GM21423 (cell line): Measurements from ENCODE around the gene PARP2.
"Not testable (repeated sequence)": the region's sequence is repeated elsewhere in the genome, so short reads cannot be mapped to it uniquely, and the experiment has no call there.

Experiments
- ATAC-seq: cut with Tn5 transposase; IDR thresholded peaks from one replicate; pipeline ENCODE4 v1.9.1; 2021; ENCODE audit warnings: mild to moderate bottlenecking, moderate library complexity; ENCODE audit not compliant: unreplicated experiment

Gene PARP2, protein sequence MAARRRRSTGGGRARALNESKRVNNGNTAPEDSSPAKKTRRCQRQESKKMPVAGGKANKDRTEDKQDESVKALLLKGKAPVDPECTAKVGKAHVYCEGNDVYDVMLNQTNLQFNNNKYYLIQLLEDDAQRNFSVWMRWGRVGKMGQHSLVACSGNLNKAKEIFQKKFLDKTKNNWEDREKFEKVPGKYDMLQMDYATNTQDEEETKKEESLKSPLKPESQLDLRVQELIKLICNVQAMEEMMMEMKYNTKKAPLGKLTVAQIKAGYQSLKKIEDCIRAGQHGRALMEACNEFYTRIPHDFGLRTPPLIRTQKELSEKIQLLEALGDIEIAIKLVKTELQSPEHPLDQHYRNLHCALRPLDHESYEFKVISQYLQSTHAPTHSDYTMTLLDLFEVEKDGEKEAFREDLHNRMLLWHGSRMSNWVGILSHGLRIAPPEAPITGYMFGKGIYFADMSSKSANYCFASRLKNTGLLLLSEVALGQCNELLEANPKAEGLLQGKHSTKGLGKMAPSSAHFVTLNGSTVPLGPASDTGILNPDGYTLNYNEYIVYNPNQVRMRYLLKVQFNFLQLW

DNA sequence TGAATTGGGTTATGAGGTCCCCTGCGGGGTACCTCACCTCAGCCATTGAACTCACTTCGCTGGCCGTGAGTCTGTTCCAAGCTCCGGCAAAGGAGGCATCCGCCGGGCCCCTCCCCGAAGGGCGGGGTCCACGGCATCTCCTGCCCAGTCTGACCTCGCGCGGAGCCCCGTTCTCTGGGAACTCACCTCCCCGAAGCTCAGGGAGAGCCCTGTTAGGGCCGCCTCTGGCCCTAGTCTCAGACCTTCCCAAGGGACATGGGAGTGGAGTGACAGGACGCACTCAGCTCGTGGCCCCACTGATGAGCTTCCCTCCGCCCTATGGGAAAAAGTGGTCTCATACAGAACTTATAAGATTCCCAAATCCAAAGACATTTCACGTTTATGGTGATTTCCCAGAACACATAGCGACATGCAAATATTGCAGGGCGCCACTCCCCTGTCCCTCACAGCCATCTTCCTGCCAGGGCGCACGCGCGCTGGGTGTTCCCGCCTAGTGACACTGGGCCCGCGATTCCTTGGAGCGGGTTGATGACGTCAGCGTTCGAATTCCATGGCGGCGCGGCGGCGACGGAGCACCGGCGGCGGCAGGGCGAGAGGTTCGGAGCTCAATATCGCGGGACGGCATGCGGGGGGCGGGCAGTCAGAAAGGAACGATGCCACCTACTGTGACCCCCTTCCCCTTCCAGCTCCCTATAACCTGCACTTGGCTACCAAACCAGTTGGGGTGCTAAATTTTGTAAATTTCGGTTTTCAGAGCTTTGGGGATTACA is at the start of gene PARP2:
PARP2 (plus strand) TSS at position 544 of the 770 bp plus-strand sequence; CDS start at position 551, 7 bp downstream.
- ATAC-seq, result peak; percentile 92

DNA sequence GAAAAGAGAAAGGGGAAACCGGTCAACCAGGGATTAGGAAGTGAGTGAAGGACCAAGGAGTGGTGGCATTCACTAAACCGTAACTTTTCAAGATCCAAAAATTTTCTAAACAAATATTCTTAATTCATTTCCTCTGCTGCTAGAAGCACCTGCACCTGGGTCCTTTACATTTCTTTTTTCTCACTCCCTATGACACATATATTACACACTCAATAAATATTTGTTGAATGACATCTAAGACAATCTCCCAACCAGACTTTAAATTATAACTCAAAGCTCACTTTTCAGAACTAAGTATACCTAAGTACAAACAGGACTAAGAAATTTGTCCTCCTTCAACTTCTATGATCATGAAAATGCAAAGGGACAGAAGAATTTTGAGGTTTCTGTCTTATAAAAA is 48.8 kb upstream of the PARP2 start:
- no peak for ATAC-seq

DNA sequence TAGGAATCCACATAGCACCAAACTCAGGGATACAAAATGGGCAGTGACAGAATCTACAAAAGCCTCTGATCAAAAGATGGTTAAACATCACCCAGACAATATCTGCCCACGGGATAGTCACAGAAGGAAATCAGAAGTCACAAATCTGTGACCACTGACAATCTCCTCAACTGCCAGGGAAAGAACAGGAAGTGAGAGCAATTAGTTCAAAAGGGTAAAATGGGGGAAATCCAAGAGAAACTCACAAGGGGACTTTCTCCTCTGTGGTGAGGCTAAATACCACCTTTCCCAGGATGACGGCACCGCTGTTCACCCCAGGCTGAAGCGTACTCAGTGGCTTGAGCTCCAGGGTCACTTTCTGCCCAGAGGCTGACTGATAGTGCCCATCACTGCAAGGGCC is 48.4 kb upstream of the PARP2 start:
- peak; percentile 82 for ATAC-seq

DNA sequence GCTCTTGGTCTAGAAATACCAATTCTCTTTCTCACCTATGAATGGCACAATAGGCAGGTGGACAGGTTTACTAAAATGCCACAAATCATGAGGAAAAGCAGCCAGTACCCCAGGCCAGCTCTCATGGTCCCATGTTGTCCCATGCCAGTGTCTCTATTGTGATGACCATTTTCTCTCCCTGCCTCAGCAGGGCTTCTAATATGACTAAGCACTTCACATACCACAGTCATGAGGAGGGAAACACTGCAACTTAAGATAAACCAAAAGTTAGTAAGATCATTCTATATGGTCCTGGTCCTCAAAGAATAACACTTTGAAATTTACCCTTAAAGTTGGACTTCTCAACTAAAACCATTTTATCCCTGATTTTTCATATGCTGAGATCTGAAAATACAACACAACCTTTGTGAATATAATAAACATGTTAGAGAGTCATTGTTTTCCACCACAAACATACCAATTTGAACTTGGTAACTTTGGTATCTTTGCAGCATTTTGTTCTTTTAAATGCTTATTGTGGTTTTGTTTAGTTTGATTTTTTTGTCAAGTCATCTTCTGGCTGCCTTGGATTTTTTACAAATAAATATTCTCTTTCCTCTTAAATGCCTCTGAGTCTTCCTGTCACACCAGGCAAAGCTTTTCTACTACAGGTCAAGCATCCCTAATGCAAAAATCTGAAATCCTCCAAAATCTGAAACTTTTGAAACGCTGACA is 41.2 kb upstream of the PARP2 start:
- no peak for ATAC-seq

DNA sequence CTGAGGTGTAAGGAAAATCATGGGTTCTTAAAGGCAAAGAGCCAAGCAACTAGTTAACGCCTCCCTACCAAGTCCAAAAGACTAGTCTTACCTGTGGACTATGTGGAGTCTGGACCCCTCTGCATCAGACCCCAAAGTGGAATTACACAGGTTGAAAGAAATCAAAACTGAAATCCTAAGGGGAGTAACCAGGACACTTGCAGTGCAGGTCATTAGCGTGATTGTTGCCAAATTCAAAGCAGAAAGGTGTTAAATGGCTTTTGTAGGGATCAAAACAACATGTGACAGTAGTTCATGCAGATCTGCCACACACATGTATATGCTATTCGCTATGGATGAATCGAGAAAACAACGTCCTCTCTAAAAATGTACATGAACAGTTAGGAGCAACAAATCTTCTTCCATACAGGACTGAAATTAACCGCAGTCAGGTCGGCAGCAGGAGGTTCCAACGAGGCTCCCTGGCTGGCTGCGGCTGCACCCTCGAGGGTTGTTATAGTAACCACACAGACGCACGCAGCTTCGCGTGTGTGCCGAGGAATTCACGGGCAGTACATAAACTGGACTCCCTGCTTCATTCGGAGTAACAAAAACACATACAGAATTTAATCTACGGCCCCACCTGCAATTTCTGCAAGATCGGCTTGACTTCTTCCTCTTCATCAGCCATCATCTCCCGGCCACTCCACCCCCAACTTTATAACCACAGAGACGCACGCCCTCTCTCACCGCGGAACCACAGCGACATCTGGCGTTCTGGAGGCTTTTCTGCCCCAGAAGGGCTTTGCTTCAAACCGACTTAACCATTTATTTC is 38.0 kb upstream of the PARP2 start, which contains the start of gene TTC5:
TTC5 (minus strand) TSS at position 687 of the 814 bp plus-strand sequence; CDS start at position 673, 14 bp downstream.
- peak; percentile 95 for ATAC-seq

DNA sequence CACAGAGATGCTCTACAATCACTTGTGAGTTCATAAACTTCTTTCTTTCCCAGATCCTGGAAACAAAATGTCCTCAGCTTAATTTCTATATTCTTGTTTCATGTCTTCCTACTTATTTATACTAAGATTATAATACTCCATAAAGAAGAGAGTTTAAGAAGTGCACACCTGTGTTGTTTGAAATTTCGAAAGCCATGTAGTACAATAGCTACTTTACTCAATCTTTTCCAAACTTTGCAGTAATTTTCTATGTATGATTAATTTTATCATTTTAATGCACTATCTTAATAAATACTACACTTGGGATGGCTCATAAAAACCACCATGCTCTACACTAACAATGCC is 37.4 kb upstream of the PARP2 start:
- no peak for ATAC-seq

DNA sequence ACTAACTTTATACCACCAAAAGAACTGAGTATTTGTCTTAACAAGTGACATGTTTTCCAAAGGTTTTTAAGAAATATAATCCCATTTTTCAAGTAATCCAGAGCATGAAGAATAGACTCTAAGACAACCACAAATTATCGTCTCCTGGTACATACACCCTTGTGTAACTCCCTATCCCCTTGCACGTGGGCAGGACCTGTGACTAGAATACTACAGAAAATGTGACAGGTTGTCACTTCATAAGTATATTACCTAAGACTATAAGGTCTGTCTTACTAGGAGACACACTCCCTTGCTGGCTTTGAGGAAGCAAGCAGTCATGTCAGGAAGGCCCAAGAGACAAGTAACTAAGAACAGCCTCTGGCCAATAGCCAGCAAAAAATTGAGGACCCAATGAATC is 29.4 kb upstream of the PARP2 start:
- no peak for ATAC-seq

DNA sequence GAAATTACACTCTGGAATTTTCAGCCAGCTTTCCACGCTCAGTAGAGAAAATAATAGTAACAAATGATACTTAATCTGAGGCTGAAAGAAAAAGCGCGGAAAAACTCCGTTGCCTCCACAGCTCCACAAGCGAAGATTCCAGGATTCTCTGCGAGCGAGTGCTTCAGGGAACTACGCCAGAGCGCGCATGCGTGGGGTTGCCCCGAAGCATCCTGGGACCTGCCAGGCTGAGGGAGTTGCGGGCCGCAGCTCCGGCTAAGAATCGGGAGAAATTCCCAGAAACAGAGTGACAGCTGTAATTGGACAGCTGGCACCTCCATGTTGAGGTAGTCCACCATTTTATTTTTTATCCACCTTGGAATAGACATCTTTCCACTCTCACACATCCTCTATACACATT is 25.7 kb upstream of the PARP2 start:
- no peak for ATAC-seq

DNA sequence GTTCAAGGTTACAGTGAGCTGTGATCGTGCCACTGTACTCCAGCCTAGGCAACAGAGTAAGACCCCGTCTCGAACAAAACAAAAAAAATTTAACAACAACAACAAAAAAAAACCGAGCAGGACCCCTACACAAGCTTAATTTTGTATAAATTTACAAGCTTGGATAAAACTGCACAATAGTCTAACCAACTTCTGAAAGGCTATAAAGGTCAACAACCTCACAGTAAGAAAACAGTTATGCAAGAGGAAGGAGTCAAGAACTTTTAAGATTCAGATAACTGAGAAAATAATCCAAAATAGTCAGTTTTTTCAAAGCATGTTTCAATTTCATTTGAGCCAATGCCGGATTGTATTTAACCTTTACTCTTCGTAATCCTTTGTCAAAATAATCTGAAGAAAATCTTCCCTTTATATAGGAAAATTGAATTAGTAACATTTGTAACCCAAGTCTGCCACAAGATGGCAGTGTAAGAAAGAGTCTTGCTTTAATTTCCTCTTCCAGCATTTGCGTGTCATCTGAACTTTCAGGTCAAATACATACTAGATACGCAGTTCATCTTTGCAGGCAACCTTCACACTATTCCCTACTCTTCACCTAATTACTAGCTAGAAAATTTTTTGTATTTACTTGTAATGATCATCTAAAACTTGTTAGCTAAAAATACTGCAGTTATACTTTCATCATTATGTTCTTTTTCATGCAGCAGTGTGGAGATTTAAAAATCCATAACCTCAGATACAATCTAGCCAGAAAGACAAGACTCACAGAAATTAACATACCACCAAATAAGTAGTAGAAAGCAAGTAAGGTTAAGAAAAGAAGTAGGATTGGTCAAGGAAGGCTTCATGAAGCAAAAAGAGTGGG is 16.2 kb upstream of the PARP2 start:
- ATAC-seq, result peak; percentile 51

DNA sequence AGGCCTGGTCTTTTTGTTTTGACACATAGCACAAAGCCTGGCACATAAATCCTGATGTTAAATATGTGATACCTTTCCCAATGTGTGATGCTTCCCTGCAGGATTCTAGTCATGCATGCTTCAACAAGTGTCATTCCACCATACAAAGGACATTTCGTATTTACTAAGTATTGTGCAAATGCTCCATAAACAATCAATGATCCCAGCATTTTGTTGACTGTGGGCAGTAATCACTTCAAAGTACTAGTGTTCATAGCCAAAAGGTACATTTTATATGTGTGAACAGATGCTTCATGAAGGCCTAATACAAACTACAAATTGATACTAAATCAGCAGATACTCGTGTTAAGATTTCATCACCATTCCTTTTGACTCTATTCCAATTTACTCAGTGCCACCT is 14.7 kb upstream of the PARP2 start:
- no peak for ATAC-seq

DNA sequence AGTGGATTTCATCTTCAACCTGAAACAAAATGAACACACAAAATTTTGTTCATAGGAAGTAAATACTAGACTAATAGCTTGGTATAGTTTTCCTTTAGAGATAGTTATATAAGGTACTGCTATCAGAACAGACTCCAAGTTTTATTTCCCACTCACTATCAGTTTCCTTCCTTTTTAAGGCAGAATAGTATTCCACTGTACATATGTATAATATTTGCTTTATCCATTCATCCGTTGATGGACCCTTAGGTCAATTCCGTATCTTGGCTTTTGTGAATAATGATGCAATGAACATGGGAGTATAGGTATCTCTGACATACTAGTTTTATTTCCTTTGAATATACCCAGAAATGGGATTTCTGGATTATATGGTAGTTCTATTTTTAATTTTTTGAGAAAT is 14.1 kb upstream of the PARP2 start:
- no peak for ATAC-seq

DNA sequence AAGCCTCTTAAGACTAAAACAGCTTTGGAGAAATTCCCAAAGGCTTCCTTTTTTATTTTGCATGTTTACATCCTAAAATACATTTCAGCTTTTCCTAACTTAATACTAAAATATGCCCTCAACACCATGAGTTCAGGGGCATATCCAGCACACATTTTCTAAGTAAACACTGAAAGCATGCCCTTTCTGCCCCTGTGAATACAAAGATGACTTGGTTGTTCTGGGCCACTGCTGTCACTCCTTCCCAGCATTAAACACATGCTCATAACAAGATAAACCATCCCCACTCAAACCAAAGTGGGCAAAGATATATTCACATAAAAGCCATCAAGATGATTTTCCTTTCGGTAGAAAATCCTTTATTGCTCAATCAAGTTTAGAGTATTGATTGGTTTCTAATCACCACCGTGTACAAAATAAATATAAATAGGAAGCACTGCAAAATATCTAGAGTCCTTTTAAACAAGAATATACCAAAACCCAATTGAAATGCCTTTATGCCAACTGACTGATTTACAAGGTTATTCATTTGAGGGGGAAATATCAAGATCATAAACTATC is 12.3 kb upstream of the PARP2 start:
- no peak for ATAC-seq

DNA sequence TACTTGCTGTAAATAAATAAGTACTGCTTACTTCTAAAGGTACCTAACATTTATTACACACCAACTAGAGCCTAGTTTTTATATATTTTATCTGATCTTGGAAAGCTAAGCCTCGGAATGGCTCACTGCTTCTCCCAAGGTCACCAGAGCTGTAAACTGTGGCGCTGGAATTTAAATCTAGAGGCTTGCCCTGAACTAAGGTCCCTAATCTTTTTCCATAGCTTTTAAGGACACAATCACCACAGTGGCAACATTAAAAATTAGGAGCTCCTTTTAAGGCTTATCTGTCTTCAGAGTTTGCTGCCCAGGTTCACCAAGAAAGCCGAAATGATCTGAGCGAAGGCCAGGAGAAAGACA is 11.0 kb upstream of the PARP2 start:
- ATAC-seq, result no peak

DNA sequence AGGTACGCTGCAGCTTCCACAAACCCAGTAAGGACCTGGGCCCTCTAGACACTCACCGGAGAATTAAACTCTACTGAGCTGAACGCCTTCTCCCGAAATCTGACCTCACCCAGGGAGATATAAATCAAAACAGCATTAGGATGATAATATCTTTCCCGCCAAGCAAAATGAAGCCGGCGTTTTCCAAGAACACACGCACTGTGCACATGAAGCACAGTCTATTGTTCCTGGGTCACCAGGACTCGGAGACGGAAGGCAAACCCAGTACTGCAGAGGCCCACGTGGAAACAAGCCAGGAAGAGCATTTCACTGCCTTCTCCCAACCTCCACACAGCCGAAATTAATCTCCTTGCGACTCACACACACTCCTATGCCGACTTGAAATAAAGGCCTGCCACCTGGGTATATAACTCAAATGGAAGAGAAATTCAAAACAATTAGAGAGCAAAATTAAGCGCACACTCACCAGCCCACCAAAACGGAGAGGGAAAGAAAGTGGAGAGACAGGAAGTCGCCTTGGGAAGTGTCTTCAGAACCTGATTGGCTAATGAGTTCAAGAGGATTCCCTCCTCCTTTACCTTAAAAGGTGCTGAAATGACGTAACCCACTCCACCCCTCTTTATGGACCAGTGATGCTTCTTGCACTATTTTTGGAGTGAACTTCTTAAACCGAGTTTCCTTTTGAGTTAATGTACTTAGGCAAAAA is 10.5 kb upstream of the PARP2 start, which contains the start of gene CCNB1IP1:
CCNB1IP1 (minus strand) TSS at position 492 of the 706 bp plus-strand sequence. CDS start 16,756 bp downstream, outside the sequence.
- ATAC-seq, result peak; percentile 96

DNA sequence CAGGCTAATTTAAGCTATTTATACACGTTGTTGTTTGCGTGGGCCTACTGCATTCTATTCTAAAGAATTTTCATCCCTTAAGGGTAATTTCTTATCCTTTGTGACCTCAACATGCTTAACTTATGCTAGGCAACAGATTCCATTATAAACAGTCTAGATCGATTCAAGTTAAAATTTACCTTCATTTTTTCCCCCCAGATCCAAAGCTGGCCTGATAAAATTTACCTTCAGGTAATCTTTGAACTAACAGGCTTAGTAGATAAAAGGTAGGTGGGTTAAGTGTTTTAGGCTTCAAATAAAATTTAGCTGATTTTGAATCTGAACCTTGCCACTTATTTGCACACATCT is 10.0 kb upstream of the PARP2 start:
- ATAC-seq, result no peak

DNA sequence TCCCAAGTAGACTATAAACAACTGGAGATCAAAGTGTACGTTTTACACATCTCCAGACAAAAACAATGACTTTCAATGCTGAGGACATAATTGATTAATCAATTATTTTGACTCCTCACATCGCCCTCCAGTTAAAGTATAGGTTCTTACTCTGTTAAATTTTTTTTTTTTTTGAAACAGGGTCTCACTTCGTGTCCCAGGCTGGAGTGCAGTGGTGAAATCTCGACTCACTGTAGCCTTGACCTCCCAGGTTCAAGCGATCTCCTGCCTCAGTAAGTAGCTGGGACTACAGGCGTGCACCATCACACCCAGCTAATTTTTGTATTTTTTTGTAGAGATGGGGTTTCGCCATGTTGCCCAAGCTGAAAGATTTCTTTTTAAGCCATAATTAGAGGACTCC is 9.4 kb upstream of the PARP2 start:
- no peak for ATAC-seq

DNA sequence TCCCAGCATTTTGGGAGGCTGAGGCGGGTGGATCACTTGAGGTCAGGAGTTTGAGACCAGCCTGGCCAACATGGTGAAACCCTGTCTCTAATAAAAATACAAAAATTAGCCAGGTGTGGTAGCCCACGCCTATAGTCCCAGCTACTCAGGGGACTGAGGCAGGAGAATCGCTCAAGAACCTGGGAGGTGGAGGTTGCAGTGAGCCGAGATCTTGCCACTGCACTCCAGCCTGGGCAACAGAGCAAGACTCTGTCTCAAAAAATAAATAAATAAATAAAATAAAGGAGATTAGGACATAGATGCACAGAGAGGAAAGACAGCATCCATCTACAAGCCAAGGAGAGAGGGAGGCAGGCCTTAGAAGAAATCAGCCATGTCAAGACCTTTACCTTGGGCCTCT is 2.4 kb upstream of the PARP2 start:
- ATAC-seq, result not testable (repeated sequence)

DNA sequence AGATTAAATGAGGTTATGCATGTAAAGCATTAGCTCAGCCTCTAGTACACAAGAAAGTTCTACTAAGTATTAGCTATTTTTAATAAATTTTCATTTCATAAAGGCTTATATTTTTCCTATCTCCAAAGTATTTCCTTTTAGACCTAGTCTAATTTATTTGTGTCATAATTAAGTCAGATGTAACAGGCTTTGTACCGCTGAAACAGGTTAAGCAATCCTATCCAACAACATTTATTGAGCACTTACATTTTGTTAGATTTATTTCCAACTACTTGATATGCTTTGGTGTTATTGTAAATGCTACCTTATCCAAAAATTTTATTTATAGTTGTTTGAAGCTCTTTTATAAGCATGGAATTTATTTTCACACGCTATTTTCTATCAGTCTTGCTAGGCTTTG is 1.8 kb upstream of the PARP2 start:
- ATAC-seq, result no peak

DNA sequence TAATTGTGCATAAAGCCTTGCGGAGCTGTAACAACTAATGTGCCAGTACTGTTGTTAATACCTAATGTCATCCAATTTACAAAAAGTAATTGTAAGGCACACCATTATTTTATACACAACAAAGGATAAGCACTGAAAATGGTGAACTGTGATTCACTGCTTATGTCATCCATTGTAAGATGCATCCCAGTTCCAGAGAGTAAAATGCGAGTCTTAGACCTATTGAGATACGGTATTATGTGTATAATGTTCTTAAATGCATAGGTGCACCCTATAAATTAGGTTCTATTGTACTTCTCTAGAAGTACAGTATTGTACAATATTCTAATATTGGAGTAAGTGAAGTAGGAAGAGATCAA is 406 bp downstream of the PARP2 start:
- ATAC-seq, result no peak
